Measurements from ENCODE around the gene EDN2. TPM values are rescaled to one million over a fixed set of nuclear protein-coding genes. Genes with fewer than 3 reads are reported as not detected.
A peak's percentile ranks its signal among the peaks of the same experiment; 100 is the strongest.

The EDN2 gene
- 9.3 TPM for total RNA-seq

- no peak for DNase-seq (ENCODE audit: extremely low spot score in 2 of 2)
- H3K4me1 ChIP-seq: peaks cover 38% of the 10 kb centered on the region
Observed at GRCh38 chr1:41484402-41485241, at the start of gene EDN2. EDN2 (minus strand) TSS chr1:41484683; CDS start chr1:41484601, 82 bp downstream.

GRCh38 chr1:41533731-41534080 lies 49.2 kb upstream of the EDN2 start:
- Histone ChIP-seq H3K36me3 (no peaks in the 10 kb centered on the region), H3K4me1 (peaks cover 12% of the 10 kb centered on the region), H3K4me3 (no peak overlapping the region), H3K27me3 (no peaks in the 10 kb centered on the region), H3K9me3 (no peaks in the 10 kb centered on the region), H3K27ac (no peak overlapping the region)
- intact Hi-C loops (cut with DNase I): no loop called here
- TF ChIP-seq POLR2AphosphoS5 (IDR thresholded peaks at IDR 0.05; ENCODE audit: insufficient read depth in 1 of 2, low read depth in 1 of 2): no peak
- TF ChIP-seq CTCF (IDR thresholded peaks at IDR 0.05): no peak
- no peak for TF ChIP-seq POLR2A (IDR thresholded peaks at IDR 0.05)
- no peak for DNase-seq (ENCODE audit: extremely low spot score in 2 of 2)

More at GRCh38 chr1:41484402-41485241, at the start of gene EDN2:
- TF ChIP-seq POLR2A (IDR thresholded peaks at IDR 0.05): no peak
- TF ChIP-seq POLR2AphosphoS5 (IDR thresholded peaks at IDR 0.05; ENCODE audit: insufficient read depth in 1 of 2, low read depth in 1 of 2): peak in 1 of 2 donors; percentile 48
- TF ChIP-seq CTCF (IDR thresholded peaks at IDR 0.05): no peak
- Histone ChIP-seq H3K4me3 (peak within 1 kb of the TSS in 1 of 2 donors; percentile 9), H3K36me3 (no peaks in the 10 kb centered on the region), H3K9me3 (no peaks in the 10 kb centered on the region), H3K27ac (no peak within 1 kb of the TSS), H3K27me3 (no peaks in the 10 kb centered on the region)
- intact Hi-C loops (cut with DNase I): no loop called here

GRCh38 chr1:41533016-41533730 lies 48.7 kb upstream of the EDN2 start:
- no peak for DNase-seq (ENCODE audit: extremely low spot score in 2 of 2)
- no peaks in the 10 kb centered on the region for H3K27me3 ChIP-seq
- TF ChIP-seq POLR2AphosphoS5 (IDR thresholded peaks at IDR 0.05; ENCODE audit: insufficient read depth in 1 of 2, low read depth in 1 of 2) (no peak), POLR2A (IDR thresholded peaks at IDR 0.05) (no peak), CTCF (IDR thresholded peaks at IDR 0.05) (no peak)
- H3K36me3 ChIP-seq: no peaks in the 10 kb centered on the region
- H3K27ac ChIP-seq: no peak overlapping the region
- H3K4me3 ChIP-seq: no peak overlapping the region
- intact Hi-C loops (cut with DNase I): no loop called here
- peaks cover 12% of the 10 kb centered on the region for H3K4me1 ChIP-seq
- no peaks in the 10 kb centered on the region for H3K9me3 ChIP-seq

- Histone ChIP-seq H3K36me3 (no peaks in the 10 kb centered on the region), H3K27me3 (no peaks in the 10 kb centered on the region), H3K4me3 (no peak overlapping the region), H3K4me1 (peaks cover 5% of the 10 kb centered on the region), H3K9me3 (no peaks in the 10 kb centered on the region), H3K27ac (no peak overlapping the region)
- intact Hi-C loops (cut with DNase I): no loop called here
- TF ChIP-seq POLR2AphosphoS5 (IDR thresholded peaks at IDR 0.05; ENCODE audit: insufficient read depth in 1 of 2, low read depth in 1 of 2) (no peak), CTCF (IDR thresholded peaks at IDR 0.05) (no peak), POLR2A (IDR thresholded peaks at IDR 0.05) (no peak)
- no peak for DNase-seq (ENCODE audit: extremely low spot score in 2 of 2)
Observed at GRCh38 chr1:41532206-41532975, 47.9 kb upstream of the EDN2 start.
